Endometrial microvascular endothelial cells (primary cell): ENCODE measurements around the gene CSN3. TPM values are rescaled to one million over a fixed set of nuclear protein-coding genes. Genes with fewer than 3 reads are reported as not detected.

Source experiments
- in situ Hi-C: cut with HindIII; loops from 2 replicates; pipeline ENCODE4 v1.10.0; 2017; ENCODE audit warnings: low sequenced_read_pairs, low pct_unique_long_range_greater_than_20kb; ENCODE audit errors: inconsistent ontology term
- total RNA-seq: library from RNA; depleted of rRNA; stranded (reverse); fragments of >200 nt; gene quantifications from one replicate; pipeline ENCODE4 v1.2.3, GENCODE V29; 2015; ENCODE audit errors: inconsistent ontology term

CSN3 gene
- total RNA-seq, 1 donor from 2014 or later: not detected

DNA sequence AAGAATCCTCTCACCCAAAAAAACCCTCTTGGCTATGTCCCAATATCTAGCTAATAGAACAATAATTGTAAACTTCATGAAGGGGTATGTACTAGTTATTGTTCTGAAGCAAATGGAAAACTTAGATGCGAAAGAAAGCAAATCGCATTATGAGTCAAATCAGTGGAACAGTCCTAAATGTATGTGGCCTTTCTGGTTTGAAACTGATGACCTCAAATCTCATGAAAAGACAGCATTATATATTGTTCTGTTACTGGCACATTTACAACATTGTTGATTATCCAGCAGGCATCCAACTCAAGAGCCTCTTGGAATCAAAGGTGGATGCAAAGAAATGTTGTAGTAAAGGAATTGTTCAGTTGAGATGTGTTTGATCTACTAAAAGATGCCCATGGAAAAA, 34.7 kb downstream of the CSN3 start:
- in situ Hi-C loops: no loop called here

DNA sequence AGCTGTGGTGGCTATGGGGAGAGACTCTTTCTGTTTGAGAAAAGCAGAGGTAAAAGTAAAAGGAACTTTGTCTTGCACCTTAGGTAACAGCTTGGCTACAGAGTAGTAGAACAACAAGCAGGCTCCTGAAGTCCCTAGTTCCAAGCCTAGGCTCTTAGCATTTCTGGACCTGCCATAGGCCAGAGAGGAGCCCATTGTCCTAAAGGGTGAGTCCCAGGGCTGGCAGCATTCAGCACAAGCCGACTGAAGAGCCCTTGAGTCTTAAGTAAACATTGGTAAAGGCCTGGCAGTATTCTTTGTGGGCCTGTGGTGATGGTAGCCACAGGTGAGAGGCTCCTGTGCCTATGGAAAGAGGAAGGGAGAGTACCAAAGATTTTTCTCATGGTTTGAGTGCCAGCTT, 38.2 kb downstream of the CSN3 start:
- in situ Hi-C loops: no loop called here

DNA sequence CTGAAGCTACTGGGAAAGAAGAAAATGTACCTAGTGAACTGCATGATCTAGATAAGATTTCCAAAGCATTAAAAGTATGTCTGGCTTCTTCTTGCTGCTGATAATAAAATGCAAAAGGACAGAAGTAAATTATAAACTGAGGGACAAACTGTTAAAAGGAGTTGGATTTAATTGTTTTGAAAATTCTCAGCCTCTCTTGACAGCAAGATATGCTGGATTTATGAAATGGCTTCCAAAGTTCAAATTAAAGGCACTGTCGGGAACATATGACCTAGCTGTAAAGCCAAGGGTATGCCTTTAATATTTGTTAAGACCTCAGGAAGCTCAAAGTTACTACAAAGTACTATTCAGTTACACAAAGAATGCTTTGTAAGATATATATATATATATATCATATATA, 46.3 kb downstream of the CSN3 start:
- in situ Hi-C loops: no loop called here

DNA sequence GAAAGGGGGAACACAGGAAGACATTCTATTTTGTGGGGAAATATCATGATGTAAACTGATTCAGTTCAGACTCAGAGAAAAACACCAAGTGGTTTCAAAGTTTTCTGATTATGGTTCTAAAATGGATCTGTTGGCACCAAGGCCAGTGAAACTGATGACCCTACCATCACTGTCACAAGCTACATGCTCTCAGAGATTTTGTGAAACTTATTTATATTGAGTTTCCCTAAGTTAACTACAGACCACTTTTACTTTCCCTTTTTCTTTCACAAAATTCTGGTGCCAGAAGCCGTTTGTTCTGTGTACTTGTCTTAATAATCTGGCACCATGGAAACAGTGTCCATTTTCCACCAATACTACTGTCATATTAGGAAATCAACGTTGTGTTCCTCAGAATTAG, 48.9 kb downstream of the CSN3 start:
- in situ Hi-C loops: no loop called here

- in situ Hi-C loops: no loop called here
These were observed 55.2 kb downstream of the CSN3 start for GRCh38 chr4:70297576-70297975.

GRCh38 chr4:70298051-70298450, 55.7 kb downstream of the CSN3 start:
- in situ Hi-C loops: no loop called here

- in situ Hi-C loops: no loop called here
These were observed 57.2 kb downstream of the CSN3 start for GRCh38 chr4:70299643-70300042.

- in situ Hi-C loops: no loop called here
These were observed 57.8 kb downstream of the CSN3 start for GRCh38 chr4:70300215-70300614.

Other genes starting within 250 kb of the CSN3 start
- gene STATH, start 246.6 kb upstream of the CSN3 start, total RNA-seq: not detected
- gene HTN3, start 214.1 kb upstream of the CSN3 start, total RNA-seq: not detected
- gene HTN1, start 192.2 kb upstream of the CSN3 start, total RNA-seq: not detected
- gene PRR27, start 88.4 kb upstream of the CSN3 start, total RNA-seq: not detected
- gene ODAM, start 46.9 kb upstream of the CSN3 start, total RNA-seq: not detected
- gene FDCSP, start 16.5 kb upstream of the CSN3 start, total RNA-seq: not detected
- not detected for gene CABS1, start 92.4 kb downstream of the CSN3 start, total RNA-seq
- not detected for gene SMR3A, start 118.2 kb downstream of the CSN3 start, total RNA-seq
- not detected for gene SMR3B, start 140.5 kb downstream of the CSN3 start, total RNA-seq
- not detected for gene OPRPN, start 155.3 kb downstream of the CSN3 start, total RNA-seq
- not detected for gene MUC7, start 229.6 kb downstream of the CSN3 start, total RNA-seq